ENCODE measurements around the gene MYBPC2.

MYBPC2 gene

DNA sequence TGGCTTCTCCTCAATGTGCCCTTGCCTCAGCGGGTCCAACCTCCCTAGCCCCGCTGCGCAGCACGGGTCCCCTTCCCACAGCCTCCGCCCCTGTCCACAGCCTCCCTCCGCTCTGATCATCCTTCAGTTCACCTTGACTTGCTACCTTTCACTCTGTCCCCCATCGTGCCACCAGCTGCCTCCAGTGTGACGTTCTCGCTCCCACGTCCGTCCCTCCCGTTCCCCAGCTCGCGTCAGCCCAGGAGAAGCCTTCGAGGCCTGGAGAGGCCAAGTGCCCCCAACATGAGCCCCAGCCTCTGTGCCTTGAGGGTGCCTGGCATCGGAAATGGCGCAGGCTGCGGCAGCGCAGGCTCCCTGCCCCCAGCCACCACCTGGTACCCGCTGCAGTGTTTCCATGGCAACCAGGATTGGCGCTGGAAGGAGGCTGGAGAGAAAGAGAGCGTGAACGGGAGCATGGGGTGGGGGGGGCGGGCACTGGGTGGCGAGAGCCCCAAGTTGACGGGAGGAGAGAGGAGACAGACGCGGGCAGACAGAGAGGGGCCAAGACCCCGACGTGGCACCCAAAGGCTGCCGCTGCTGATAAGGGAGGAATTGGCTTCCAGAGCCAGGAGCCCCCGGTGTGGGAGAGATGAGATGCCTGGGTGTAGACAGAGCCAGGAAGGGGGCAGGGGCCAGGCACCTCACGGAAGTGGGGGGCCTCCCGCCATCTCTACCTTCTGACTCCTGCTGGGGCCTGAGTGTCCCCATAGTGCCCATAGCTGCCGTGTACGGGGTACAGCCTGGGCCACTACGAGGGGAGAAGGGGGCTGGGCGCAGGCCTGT lies 81.9 kb downstream of the MYBPC2 start:
- H3K4me3 ChIP-seq (replicated peaks; ENCODE audit: low read depth, low read length): no peak overlapping the region
- no peak for DNase-seq (ENCODE audit: low read depth)
- TF ChIP-seq, protein P1, sequence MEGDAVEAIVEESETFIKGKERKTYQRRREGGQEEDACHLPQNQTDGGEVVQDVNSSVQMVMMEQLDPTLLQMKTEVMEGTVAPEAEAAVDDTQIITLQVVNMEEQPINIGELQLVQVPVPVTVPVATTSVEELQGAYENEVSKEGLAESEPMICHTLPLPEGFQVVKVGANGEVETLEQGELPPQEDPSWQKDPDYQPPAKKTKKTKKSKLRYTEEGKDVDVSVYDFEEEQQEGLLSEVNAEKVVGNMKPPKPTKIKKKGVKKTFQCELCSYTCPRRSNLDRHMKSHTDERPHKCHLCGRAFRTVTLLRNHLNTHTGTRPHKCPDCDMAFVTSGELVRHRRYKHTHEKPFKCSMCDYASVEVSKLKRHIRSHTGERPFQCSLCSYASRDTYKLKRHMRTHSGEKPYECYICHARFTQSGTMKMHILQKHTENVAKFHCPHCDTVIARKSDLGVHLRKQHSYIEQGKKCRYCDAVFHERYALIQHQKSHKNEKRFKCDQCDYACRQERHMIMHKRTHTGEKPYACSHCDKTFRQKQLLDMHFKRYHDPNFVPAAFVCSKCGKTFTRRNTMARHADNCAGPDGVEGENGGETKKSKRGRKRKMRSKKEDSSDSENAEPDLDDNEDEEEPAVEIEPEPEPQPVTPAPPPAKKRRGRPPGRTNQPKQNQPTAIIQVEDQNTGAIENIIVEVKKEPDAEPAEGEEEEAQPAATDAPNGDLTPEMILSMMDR (IDR thresholded peaks at IDR 0.05; ENCODE audit: low read length, missing control alignments): no peak

DNA sequence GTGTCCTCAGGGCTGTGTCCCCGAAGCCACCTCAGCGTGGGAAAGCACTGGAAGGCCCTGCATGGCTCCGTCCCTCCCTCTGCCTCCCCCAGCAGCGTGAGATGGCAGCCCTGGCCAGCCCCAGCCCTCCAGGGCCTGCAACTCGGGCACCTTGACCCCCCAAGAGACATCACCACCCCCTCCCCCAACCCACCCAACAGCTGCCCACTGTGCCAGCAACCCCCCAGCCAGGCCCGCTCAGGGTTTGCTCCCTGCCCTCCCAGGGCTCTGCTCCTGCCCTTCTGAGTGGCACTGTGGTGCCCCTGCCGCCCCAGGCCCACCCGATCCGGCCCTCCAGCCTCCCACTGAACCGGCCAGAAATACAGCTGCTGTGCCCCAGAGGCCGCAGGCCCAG lies 82.5 kb downstream of the MYBPC2 start:
- TF ChIP-seq, protein P1 (IDR thresholded peaks at IDR 0.05; ENCODE audit: low read length, missing control alignments): no peak
- H3K4me3 ChIP-seq (replicated peaks; ENCODE audit: low read depth, low read length): no peak overlapping the region
- DNase-seq (ENCODE audit: low read depth): no peak
